ENCODE data around the gene PFAS.

The PFAS gene

GRCh38 chr17:8222630-8223355 lies 26.3 kb upstream of the PFAS start:
- H3K4me3 Mint-ChIP-seq: peak overlapping the region; percentile 96
- H3K4me1 Mint-ChIP-seq: peaks cover 69% of the 10 kb centered on the region
- DNase-seq: peak; percentile 93
- H3K36me3 Mint-ChIP-seq: peaks cover 45% of the 10 kb centered on the region
- H3K9me3 Mint-ChIP-seq: no peaks in the 10 kb centered on the region
- peaks cover 15% of the 10 kb centered on the region for H3K27me3 Mint-ChIP-seq
- H3K27ac Mint-ChIP-seq: peak overlapping the region; percentile 100
- CTCF ChIA-PET: interaction anchor here (1.0 to 5.9 kb wide), 7 partner anchors 14 to 103 kb away, joined by 3 to 38 read pairs (median 8); partner anchors contain the start of genes CTC1 and PFAS

- CTCF ChIA-PET: interaction anchor here (0.6 to 5.9 kb wide), 9 partner anchors 13 to 104 kb away, joined by 3 to 38 read pairs (median 7); partner anchors contain the start of genes CTC1 and PFAS
- H3K4me1 Mint-ChIP-seq: peaks cover 66% of the 10 kb centered on the region
- H3K36me3 Mint-ChIP-seq: peaks cover 43% of the 10 kb centered on the region
- H3K27me3 Mint-ChIP-seq: peaks cover 15% of the 10 kb centered on the region
- H3K27ac Mint-ChIP-seq: peak overlapping the region; percentile 100
- no peaks in the 10 kb centered on the region for H3K9me3 Mint-ChIP-seq
- peak overlapping the region; percentile 96 for H3K4me3 Mint-ChIP-seq
- DNase-seq: peak; percentile 77
These were observed 25.5 kb upstream of the PFAS start for GRCh38 chr17:8223356-8224126.

DNA sequence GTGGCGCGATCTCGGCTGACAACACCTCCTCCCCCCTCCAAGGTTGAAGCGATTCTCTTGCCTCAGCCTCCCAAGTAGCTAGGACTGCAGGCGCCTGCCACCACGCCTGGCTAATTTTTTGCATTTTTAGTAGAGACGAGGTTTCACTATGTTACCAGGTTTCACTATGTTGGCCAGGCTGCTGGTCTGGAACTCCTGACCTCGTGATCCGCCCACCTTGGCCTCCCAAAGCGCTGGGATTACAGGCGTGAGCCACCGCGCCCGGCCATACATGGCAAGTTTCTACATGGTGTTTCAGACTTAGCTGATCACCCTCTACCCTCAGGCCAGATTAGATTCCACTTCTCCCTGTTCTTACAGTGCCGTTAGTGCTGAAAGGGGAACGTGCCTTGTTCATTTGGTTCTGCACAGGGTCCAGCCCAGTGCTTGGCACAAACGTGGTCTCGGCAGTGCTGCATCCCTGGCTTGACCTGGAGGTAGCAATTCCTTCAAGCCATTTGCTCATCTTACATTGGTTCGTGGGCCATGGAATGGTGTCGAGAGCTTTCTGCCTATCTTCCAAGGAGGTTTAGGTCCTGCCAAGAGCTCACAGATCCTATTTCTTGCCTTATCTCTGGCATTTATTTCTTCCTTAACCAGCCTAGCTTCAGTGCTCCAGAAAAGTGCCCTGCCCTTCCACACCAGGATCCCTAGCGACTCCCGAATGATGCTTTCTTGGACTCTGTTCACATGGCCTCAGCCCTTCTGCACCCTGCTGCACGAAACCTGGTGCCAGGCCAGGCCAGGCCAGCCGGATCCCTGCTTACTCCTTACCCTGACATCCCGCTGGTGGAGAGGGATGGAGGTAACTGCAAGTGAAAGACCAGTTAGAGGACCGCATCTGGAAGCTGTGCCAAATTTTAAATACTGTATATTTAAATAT lies 23.9 kb upstream of the PFAS start:
- H3K36me3 Mint-ChIP-seq: peaks cover 50% of the 10 kb centered on the region
- CTCF ChIA-PET: interaction anchor here (0.8 to 5.9 kb wide), 5 partner anchors 16 to 76 kb away, joined by 3 to 38 read pairs (median 4); partner anchors contain the start of genes CTC1, PFAS and SLC25A35
- H3K27me3 Mint-ChIP-seq: peaks cover 15% of the 10 kb centered on the region
- H3K9me3 Mint-ChIP-seq: no peaks in the 10 kb centered on the region
- peak overlapping the region; percentile 84 for H3K27ac Mint-ChIP-seq
- DNase-seq: no peak
- H3K4me1 Mint-ChIP-seq: peaks cover 58% of the 10 kb centered on the region
- H3K4me3 Mint-ChIP-seq: peak overlapping the region; percentile 57

GRCh38 chr17:8225813-8226535 lies 23.1 kb upstream of the PFAS start:
- peak overlapping the region; percentile 65 for H3K27ac Mint-ChIP-seq
- peak overlapping the region; percentile 6 for H3K4me3 Mint-ChIP-seq
- peaks cover 15% of the 10 kb centered on the region for H3K27me3 Mint-ChIP-seq
- H3K36me3 Mint-ChIP-seq: peaks cover 52% of the 10 kb centered on the region
- CTCF ChIA-PET: interaction anchor here (1.3 to 5.9 kb wide), 2 partner anchors 22 to 75 kb away, joined by 4 to 38 read pairs; partner anchors contain the start of genes CTC1 and PFAS
- peak; percentile 74 for DNase-seq
- H3K4me1 Mint-ChIP-seq: peaks cover 52% of the 10 kb centered on the region
- H3K9me3 Mint-ChIP-seq: no peaks in the 10 kb centered on the region

DNA sequence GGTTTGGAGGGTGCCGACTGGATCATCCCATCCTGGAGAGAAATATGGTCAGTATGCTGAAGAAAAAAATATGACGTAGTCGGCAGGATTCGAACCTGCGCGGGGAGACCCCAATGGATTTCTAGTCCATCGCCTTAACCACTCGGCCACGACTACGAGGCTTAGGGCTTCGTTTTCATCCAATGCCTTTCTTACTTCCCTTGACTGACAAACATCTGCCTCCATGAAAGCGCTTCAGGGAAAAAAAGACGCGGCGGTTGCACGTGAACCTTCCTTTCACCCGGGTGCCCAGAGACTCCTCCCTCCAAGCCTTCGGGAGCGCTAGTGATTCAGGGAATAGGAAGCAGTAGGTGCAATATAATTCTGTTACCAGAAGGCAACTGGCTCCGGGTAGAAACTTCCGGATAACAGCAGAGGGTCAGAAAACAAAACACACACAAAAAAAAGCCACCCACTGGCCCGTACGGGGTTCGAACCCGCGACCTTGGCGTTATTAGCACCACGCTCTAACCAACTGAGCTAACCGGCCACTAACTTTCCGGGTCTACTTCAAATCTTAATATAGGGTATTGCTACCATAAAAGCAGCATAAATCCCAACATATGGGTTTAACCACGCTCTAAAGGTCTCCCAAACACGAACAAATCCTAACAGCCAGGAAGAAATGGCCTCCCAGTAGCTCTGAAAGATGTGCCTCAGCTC lies 22.4 kb upstream of the PFAS start:
- Mint-ChIP-seq H3K9me3 (no peaks in the 10 kb centered on the region), H3K4me3 (peak overlapping the region; percentile 6), H3K27ac (peak overlapping the region; percentile 65), H3K36me3 (peaks cover 54% of the 10 kb centered on the region), H3K4me1 (peaks cover 49% of the 10 kb centered on the region), H3K27me3 (peaks cover 9% of the 10 kb centered on the region)
- DNase-seq: no peak
- CTCF ChIA-PET: no interaction called here

- Mint-ChIP-seq H3K4me1 (peaks cover 47% of the 10 kb centered on the region), H3K27ac (peak overlapping the region; percentile 65), H3K4me3 (peak overlapping the region; percentile 2), H3K27me3 (peaks cover 8% of the 10 kb centered on the region), H3K36me3 (peaks cover 56% of the 10 kb centered on the region), H3K9me3 (no peaks in the 10 kb centered on the region)
- CTCF ChIA-PET: no interaction called here
- DNase-seq: no peak
These were observed 21.9 kb upstream of the PFAS start for GRCh38 chr17:8227238-8227581.

DNA sequence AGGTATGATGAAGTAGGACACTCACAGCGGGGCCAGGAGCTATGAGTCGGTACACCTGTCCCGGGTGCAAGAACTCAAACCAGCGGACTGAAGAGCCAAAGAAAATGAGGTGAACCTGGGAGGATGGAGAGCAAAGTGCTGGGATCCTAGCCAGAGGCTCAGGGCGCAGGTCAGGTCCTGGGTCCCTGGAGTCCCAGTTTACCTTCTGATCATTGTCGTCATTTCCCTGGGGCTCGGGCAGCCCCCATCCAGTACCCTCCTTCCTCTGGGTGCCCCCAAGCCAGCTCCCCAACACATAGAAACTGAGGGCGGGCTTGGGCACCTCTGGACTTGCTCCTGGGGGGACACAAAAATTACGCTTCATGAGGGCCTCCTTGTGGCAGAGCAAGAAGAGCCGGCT lies 17.4 kb upstream of the PFAS start:
- Mint-ChIP-seq H3K27me3 (no peaks in the 10 kb centered on the region), H3K4me1 (peaks cover 15% of the 10 kb centered on the region), H3K4me3 (no peak overlapping the region), H3K9me3 (no peaks in the 10 kb centered on the region), H3K27ac (no peak overlapping the region), H3K36me3 (peaks cover 76% of the 10 kb centered on the region)
- no peak for DNase-seq
- CTCF ChIA-PET: no interaction called here

- no peak for DNase-seq
- Mint-ChIP-seq H3K4me1 (peaks cover 9% of the 10 kb centered on the region), H3K9me3 (no peaks in the 10 kb centered on the region), H3K27ac (peak overlapping the region; percentile 66), H3K27me3 (no peaks in the 10 kb centered on the region), H3K36me3 (peaks cover 73% of the 10 kb centered on the region), H3K4me3 (no peak overlapping the region)
- CTCF ChIA-PET: interaction anchor here (1.2 kb wide), 2 partner anchors 9 to 12 kb away, joined by 3 read pairs; no protein-coding TSS in a partner anchor
These were observed 14.5 kb upstream of the PFAS start for GRCh38 chr17:8234361-8235270.

GRCh38 chr17:8235676-8236075 lies 13.4 kb upstream of the PFAS start:
- H3K36me3 Mint-ChIP-seq: peaks cover 68% of the 10 kb centered on the region
- CTCF ChIA-PET: interaction anchor here (1.2 kb wide), 2 partner anchors 8 to 11 kb away, joined by 3 read pairs; no protein-coding TSS in a partner anchor
- H3K27ac Mint-ChIP-seq: no peak overlapping the region
- H3K9me3 Mint-ChIP-seq: no peaks in the 10 kb centered on the region
- H3K27me3 Mint-ChIP-seq: no peaks in the 10 kb centered on the region
- H3K4me3 Mint-ChIP-seq: no peak overlapping the region
- no peak for DNase-seq
- H3K4me1 Mint-ChIP-seq: peaks cover 13% of the 10 kb centered on the region

DNA sequence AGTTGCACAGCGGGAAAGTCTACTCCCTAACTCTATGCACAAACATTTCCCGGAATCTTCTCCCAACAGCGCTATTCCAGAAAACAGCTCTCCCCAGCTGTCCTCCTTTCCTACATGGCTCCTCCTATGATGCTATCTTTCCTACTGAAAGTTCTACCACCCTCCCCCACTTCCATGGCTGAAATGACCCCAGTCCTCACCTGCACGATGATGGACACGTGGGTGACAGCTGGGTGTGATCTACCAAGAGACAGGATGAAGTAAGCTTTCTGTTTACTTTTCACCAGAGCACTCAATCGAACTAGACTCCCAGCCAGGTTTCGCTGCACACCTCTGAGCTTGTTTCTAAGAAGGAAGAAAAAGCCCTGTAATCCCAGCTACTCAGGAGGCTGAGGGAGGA lies 11.9 kb upstream of the PFAS start:
- DNase-seq: no peak
- CTCF ChIA-PET: interaction anchor here (1.4 kb wide), 1 partner anchor 9 kb away, joined by 5 read pairs; no protein-coding TSS in a partner anchor
- H3K27ac Mint-ChIP-seq: no peak overlapping the region

GRCh38 chr17:8237886-8238285 lies 11.2 kb upstream of the PFAS start:
- no peak for DNase-seq
- no peak overlapping the region for H3K4me3 Mint-ChIP-seq
- H3K36me3 Mint-ChIP-seq: peaks cover 58% of the 10 kb centered on the region
- no peaks in the 10 kb centered on the region for H3K9me3 Mint-ChIP-seq
- no peak overlapping the region for H3K27ac Mint-ChIP-seq
- CTCF ChIA-PET: interaction anchor here (1.4 kb wide), 1 partner anchor 8 kb away, joined by 5 read pairs; no protein-coding TSS in a partner anchor
- H3K4me1 Mint-ChIP-seq: peaks cover 17% of the 10 kb centered on the region
- no peaks in the 10 kb centered on the region for H3K27me3 Mint-ChIP-seq

More for the DNA sequence above, 11.9 kb upstream of the PFAS start:
- Mint-ChIP-seq H3K36me3 (peaks cover 59% of the 10 kb centered on the region), H3K4me3 (no peak overlapping the region), H3K4me1 (peaks cover 13% of the 10 kb centered on the region), H3K27me3 (no peaks in the 10 kb centered on the region), H3K9me3 (no peaks in the 10 kb centered on the region)

- DNase-seq: peak; percentile 67
- Mint-ChIP-seq H3K4me3 (peak overlapping the region; percentile 60), H3K4me1 (peaks cover 49% of the 10 kb centered on the region), H3K27me3 (no peaks in the 10 kb centered on the region), H3K36me3 (peaks cover 49% of the 10 kb centered on the region), H3K9me3 (no peaks in the 10 kb centered on the region), H3K27ac (peak overlapping the region; percentile 89)
- CTCF ChIA-PET: interaction anchor here (0.6 to 1.9 kb wide), 8 partner anchors 8 to 133 kb away, joined by 3 to 13 read pairs (median 4); partner anchors contain the start of genes KRABD2 and SLC25A35
These were observed 5.3 kb upstream of the PFAS start for GRCh38 chr17:8243827-8244226.

Measured in activated naive CD4-positive, alpha-beta T cell treated with anti-CD3 and anti-CD28 coated beads, Interleukin-2, amount 10 ng/mL, durations not matched to agents 7 days and 5 days (primary cell).